Measurements from ENCODE around the gene PCBD1. TPM values are rescaled to one million over a fixed set of nuclear protein-coding genes. Genes with fewer than 3 reads are reported as not detected.

PCBD1 gene
- total RNA-seq, 1 donor: 40.4 TPM

DNA sequence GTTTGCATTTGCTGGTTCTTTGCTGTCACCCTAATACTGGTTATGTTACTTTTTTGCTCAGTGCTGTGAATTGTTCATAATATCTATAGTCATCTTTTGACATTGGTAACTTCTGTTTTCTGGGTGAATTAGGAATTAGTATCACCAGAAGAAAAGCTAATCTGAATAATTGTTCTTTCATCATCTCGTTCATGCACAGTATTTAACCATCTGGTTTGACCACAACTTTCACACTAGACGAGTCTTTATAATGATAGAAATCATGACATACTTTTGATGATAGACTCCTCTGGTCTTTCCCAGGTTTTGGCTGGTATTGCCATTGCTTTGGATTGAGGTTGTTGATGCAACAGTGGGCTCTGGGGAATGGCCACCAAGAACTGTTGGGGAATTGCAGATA is 47.5 kb downstream of the PCBD1 start:
- no peak for DNase-seq (ENCODE audit: low read depth in 2 of 3, low spot score in 2 of 3)

DNA sequence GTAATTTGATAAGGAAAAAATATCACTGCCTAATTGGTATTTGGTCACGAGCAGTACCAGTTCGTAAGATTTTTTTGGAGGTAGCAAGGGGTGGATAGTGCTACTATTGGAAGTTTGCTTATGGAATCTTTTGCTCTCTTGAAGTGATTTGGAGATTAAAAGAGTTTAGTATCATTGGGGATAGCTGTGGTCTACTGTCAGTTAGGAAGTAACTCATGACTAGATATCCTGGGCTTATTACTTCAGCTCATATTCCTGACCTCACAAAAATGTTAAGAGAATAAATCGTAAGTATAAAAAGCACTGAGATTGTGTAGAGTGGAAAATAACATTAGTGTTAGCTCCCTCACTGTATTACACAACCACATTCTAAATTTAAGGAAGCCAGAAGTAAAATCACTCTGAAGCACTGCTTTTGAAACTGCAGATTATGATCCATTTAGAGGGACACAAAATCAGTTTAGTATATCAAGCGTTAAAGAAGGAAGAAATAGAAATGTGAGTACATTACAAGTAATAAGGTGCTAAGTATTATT is 50.0 kb downstream of the PCBD1 start:
- no peak for DNase-seq (ENCODE audit: low read depth in 2 of 3, low spot score in 2 of 3)

DNA sequence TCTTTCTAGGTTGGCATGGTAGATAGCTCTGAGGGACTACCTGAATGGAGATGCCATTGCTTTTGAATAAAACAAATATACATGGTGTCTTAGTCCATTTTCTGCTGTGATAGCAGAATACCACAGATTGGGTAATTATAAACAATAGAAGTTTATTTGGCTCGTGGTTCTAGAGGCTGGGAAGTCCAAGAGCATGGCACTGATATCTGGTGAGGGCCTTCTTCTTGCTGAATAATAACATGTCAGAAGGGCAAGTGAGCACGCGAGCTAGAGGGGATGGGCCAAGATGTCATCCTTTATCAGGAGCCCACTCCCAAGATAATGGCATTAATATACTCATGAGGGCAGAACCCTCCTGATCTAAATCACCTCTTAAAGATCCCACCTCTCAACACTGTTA is 50.7 kb downstream of the PCBD1 start:
- no peak for DNase-seq (ENCODE audit: low read depth in 2 of 3, low spot score in 2 of 3)

DNA sequence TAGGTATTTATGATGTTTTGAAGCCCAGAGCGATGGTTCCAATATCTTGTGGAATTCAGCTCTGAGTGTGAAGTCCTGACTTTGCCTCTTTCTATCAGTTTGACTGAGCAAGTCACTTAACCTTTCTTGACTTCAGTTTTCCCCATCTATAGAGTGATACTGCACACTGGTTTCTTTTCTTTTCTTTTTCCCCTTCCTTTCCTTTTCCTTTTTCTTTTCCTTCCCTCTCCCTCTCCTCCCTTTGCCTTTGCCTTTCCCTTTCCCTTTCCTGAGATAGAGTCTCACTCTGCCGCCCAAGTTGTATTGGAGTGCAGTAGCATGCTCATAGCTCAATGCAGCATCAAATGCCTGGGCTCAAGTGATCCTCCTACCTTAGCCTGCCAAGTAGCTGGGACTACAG is 52.0 kb downstream of the PCBD1 start:
- no peak for DNase-seq (ENCODE audit: low read depth in 2 of 3, low spot score in 2 of 3)

DNA sequence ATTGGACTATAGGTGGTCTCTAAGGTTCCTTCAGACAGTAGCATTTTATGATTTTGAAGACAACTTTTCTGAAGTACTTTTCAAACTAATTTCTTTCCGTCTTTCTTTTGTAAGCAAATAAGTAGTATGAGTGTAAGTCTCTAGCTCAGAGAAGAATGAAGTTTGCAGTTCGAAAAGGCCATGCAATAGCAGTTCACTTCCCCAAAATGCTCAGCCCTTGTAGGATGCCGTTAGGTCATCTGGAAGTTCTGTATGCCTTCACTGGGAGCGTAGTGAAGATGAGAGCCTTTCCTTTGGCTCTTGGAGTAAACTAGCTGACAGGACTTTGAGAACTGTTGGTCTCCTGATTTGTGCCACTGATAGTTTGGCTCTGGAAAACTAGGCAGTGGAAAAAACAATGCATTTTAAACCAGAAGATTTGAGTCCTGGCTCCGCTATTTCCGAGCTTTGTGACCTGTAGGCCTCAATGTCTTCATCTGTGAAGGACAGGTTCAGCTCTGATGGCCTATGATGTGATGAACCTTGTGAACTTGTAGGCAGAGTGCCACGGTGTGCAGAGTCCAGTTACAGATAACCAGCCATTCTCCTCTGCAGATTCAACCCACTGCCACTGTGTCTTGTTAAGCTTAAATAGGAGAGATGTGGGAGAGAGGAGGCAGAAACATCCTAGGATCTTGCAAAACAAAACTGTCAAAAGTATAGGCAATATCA is 53.8 kb downstream of the PCBD1 start:
- DNase-seq (ENCODE audit: low read depth in 2 of 3, low spot score in 2 of 3): no peak

DNA sequence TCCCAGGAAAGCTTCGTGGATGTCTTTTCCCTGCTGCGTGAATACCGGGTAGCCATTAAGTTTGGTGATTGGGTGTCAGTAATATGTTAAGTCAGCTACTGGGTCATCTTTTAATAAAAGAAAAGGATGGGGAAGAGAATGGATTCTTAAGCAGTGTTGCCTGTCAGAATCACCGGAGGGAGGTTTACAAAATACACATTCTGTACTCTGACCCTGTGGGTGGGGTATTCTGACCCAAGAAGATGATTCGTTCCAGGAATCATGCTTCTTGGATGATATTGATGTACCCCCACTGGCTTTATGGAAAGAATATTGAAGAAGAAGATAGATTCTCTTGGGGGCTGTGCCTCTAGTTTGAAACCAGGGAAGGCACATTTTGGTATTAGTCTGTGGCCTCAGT is 54.3 kb downstream of the PCBD1 start:
- DNase-seq (ENCODE audit: low read depth in 2 of 3, low spot score in 2 of 3): no peak

DNA sequence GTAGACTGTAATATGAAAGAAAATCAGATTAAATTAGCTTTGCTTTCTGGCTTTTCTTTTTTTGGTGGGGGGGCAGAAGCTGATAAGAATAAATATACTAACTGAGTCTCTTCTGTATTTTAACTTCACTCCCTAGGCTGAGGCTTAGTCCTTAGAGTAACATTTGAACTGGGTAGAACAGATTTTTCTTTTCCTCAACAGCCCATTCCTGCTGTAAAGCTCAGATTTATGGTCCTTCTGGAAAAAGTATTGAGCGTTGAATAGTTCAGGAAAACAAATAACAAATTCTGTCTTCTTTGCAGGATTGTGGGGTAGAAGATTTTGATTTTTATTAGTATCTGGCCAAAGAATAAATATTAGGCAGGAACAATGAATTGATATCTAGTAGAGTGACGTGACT is 54.8 kb downstream of the PCBD1 start:
- no peak for DNase-seq (ENCODE audit: low read depth in 2 of 3, low spot score in 2 of 3)

Other genes starting within 250 kb of the PCBD1 start
- gene ADAMTS14, start 216.1 kb downstream of the PCBD1 start, total RNA-seq: 3.0 TPM
- not detected for gene TBATA, start 103.2 kb downstream of the PCBD1 start, total RNA-seq
- gene SGPL1, start 72.6 kb downstream of the PCBD1 start, total RNA-seq: 15.6 TPM

Data from hematopoietic multipotent progenitor cell (in vitro differentiated cells).